ENCODE measurements around the gene MAP1B.

DNA sequence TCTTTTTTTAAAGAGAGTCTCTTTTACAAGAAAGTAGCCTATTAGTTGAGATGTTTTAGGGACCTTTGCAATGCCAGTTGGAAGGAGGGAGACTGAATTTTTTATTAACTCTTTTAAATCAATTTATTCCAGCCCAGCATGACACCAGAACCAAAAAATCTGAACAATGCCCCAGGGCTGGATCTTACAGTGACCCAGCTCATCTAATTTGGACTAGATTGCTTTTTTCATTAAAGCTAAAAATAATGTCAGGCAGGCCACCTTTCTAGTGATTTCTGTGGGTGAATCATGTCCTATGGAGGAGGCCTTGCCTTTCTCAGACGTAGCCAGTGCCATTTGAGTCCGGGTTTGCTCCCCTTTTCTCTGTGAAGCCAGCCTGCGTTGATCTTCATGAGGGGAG, 38.8 kb downstream of the MAP1B start:
- TF ChIP-seq, protein P1, sequence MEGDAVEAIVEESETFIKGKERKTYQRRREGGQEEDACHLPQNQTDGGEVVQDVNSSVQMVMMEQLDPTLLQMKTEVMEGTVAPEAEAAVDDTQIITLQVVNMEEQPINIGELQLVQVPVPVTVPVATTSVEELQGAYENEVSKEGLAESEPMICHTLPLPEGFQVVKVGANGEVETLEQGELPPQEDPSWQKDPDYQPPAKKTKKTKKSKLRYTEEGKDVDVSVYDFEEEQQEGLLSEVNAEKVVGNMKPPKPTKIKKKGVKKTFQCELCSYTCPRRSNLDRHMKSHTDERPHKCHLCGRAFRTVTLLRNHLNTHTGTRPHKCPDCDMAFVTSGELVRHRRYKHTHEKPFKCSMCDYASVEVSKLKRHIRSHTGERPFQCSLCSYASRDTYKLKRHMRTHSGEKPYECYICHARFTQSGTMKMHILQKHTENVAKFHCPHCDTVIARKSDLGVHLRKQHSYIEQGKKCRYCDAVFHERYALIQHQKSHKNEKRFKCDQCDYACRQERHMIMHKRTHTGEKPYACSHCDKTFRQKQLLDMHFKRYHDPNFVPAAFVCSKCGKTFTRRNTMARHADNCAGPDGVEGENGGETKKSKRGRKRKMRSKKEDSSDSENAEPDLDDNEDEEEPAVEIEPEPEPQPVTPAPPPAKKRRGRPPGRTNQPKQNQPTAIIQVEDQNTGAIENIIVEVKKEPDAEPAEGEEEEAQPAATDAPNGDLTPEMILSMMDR (IDR thresholded peaks at IDR 0.05; ENCODE audit: poor library complexity), result no peak
- TF ChIP-seq EZH2 (IDR thresholded peaks at IDR 0.05; ENCODE audit: borderline replicate concordance), result no peak
- no peak for TF ChIP-seq EZH2phosphoT487 (IDR thresholded peaks at IDR 0.05; ENCODE audit: low read depth, severe bottlenecking, unreplicated experiment)

Data from hepatocyte (in vitro differentiated cells).